ENCODE results near the gene SH3BP5.
A peak's percentile ranks its signal among the peaks of the same experiment; 100 is the strongest.

SH3BP5 gene

DNA sequence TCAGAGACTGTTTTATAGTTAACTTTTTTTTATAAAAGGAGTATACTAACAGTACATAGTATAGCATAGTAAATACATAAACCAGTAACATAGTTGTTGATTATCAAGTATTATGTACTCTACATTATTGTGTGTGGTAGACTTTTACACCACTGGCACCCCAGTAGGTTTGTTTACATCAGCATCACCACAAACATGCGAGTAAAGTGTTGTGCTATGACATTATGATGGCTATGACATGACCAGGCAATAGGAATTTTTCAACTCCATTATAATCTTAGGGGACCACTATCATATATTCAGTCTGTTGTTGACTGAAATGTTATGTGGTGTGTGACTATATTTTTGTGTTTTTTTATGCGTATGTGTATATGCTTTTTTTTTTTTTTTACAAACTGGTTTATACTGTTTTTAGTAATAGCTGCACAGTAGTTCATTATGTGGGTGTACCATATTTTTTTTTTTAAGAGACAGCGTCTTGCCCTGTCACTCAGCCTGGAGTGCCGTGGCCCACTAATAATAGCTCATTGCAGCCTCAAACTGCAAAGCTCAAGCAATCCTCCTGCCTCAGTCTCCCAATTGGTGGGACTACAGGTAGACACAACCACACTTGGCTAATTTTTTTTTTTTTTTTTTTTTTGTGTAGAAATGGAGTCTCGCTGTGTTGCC is 124.4 kb downstream of the SH3BP5 start:
- Mint-ChIP-seq H3K36me3 (ENCODE audit: low read depth) (peaks cover 14% of the 10 kb centered on the region), H3K4me1 (ENCODE audit: low read depth) (peaks cover 25% of the 10 kb centered on the region), H3K27ac (peak overlapping the region; percentile 18), H3K9me3 (no peaks in the 10 kb centered on the region), H3K4me3 (peak overlapping the region; percentile 87), H3K27me3 (ENCODE audit: low read depth) (no peaks in the 10 kb centered on the region)
- DNase-seq (ENCODE audit: low spot score) = no peak

DNA sequence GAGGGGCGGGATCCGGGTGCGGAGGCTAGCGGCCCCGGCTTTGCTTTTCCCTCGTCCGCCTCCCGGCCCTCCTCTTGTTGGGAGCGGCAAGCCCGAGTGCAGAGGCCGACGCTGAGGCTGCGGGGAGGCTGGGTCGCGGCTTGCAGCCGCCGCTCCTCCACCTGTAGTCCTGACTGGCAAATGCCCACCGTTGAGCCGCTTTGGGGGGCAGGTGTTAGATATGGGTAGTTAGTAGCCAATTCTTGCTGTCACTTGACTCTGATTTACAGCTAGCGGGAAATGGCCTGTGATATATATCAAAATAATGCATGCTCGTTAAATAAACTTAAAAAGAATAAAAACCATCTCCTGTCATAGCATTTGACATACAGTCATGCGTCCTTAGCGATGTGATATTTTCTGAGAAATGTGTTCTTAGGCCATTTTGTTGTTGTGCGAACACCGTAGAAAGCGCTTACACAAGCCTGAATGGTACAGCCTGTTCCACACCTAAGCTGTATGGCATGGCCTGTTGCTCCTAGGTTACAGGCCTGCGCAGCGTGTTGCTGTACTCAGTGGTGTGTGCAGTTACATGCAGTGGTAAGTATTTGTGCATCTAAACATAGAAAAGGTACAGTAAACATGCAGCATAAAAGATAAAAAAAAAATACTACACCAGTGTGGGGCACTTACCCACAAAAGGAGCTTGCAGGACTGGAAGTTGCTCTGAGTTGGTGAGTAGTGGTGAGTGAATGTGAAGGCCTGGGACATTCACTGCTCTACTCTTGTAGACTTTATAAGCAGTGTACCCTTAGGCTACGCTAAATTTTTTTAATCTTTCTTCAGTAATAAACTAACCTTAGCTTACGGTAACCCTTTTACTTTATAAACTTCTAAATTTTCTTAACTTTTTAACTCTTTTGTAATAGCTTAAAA is 125.5 kb downstream of the SH3BP5 start:
- Mint-ChIP-seq H3K4me3 (peak overlapping the region; percentile 87), H3K9me3 (no peaks in the 10 kb centered on the region), H3K27ac (peak overlapping the region; percentile 84)

DNA sequence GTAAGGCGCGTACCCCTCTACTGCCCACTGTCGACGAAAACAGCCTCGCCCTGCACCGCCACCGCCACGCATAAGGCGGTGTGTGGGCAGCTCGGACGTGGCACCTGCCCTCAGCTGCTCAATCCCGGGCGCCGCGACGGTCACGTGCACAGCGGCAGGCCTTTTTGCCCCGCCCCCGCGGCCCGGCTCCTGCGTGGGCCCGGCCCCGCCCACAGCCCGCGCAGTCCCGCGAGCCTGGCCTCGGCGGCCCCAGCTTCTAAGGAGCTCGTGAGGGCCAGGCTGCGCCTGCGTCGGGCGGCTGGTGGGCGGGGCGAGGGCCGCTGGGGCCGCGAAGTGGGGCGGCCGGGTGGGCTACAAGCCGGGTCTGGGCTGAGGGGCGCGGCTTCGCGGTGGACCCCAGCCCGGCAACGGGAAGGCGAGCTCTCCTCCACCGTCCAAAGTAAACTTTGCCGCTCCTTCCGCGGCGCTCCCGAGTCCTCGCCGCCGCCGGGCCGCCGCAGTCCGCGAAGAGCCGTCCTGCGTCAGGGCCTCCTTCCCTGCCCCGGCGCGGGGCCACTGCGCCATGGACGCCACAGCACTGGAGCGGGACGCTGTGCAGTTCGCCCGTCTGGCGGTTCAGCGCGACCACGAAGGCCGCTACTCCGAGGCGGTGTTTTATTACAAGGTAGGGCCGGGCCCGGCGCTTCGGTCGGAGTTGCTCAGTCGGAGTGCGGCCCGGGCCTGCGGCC is 126.3 kb downstream of the SH3BP5 start, which contains the start of gene CAPN7:
Gene CAPN7, plus strand, starts transcription at position 313 of the 728 bp plus-strand sequence. Its CDS starts 250 bp downstream, at position 563.
- peak within 1 kb of the TSS; percentile 90 for H3K27ac Mint-ChIP-seq
- H3K9me3 Mint-ChIP-seq = no peaks in the 10 kb centered on the region
- H3K4me3 Mint-ChIP-seq = peak within 1 kb of the TSS; percentile 90
- peak; percentile 97 for DNase-seq (ENCODE audit: low spot score)
- H3K4me1 Mint-ChIP-seq (ENCODE audit: low read depth) = peaks cover 26% of the 10 kb centered on the region
- peaks cover 4% of the 10 kb centered on the region for H3K36me3 Mint-ChIP-seq (ENCODE audit: low read depth)
- no peaks in the 10 kb centered on the region for H3K27me3 Mint-ChIP-seq (ENCODE audit: low read depth)

More for the DNA sequence above, 125.5 kb downstream of the SH3BP5 start:
- H3K27me3 Mint-ChIP-seq (ENCODE audit: low read depth) = no peaks in the 10 kb centered on the region
- H3K36me3 Mint-ChIP-seq (ENCODE audit: low read depth) = peaks cover 8% of the 10 kb centered on the region
- DNase-seq (ENCODE audit: low spot score) = peak; percentile 20
- H3K4me1 Mint-ChIP-seq (ENCODE audit: low read depth) = peaks cover 26% of the 10 kb centered on the region

DNA sequence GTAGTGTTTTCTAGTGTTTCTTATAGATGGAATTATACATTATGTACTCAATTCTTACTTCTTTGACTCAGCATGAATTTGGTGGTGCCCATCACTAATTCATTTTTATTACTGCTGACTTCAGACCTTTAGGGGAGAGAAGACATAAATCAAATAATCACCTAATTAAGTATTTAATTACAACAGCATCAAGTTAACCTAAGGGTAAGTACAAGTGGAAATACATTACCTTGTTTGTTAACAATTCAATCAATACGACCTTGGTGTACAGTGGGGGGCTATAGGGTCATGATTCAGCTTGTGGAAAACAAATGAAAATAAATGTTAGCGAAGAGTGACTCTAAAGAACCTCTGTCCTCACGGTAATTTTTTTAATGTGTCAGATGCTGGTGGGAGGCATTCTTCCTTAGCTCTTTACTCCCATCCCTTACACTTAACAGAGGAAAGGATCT is 126.9 kb downstream of the SH3BP5 start:
- Mint-ChIP-seq H3K27ac (peak overlapping the region; percentile 90), H3K4me3 (peak overlapping the region; percentile 90), H3K9me3 (no peaks in the 10 kb centered on the region), H3K27me3 (ENCODE audit: low read depth) (no peaks in the 10 kb centered on the region), H3K36me3 (ENCODE audit: low read depth) (peaks cover 4% of the 10 kb centered on the region), H3K4me1 (ENCODE audit: low read depth) (peaks cover 24% of the 10 kb centered on the region)
- DNase-seq (ENCODE audit: low spot score) = no peak

All from T-helper 2 cell treated with Interferon-gamma antibody and Interleukin-4, amounts not matched to agents 5 μg/mL and 100 μg/mL, for 36 hours (primary cell).